Measurements from ENCODE around the gene LCMT1. TPM values are rescaled to one million over a fixed set of nuclear protein-coding genes. Genes with fewer than 3 reads are reported as not detected.
A peak's percentile ranks its signal among the peaks of the same experiment; 100 is the strongest.
"Not testable (repeated sequence)": the region's sequence is repeated elsewhere in the genome, so short reads cannot be mapped to it uniquely, and the experiment has no call there.

LCMT1 gene
- 48.0 and 48.5 TPM in 2 replicates for total RNA-seq
- polyA plus RNA-seq (2012) = 46.8 TPM

GRCh38 chr16:25111403-25112166, at the start of gene LCMT1:
TSS of gene LCMT1 (plus strand) at chr16:25111742. CDS start at chr16:25111884, 142 bp downstream.
- DNase-seq (ENCODE audit: low read depth) = peak; percentile 99

GRCh38 chr16:25063102-25063501, 48.4 kb upstream of the LCMT1 start:
- peak; percentile 85 for DNase-seq (ENCODE audit: low read depth)

GRCh38 chr16:25063865-25064264, 47.7 kb upstream of the LCMT1 start:
- DNase-seq (ENCODE audit: low read depth) = peak; percentile 89

GRCh38 chr16:25064281-25064680, 47.3 kb upstream of the LCMT1 start:
- DNase-seq (ENCODE audit: low read depth) = not testable (repeated sequence)

GRCh38 chr16:25064937-25065336, 46.6 kb upstream of the LCMT1 start:
- DNase-seq (ENCODE audit: low read depth) = peak; percentile 61

GRCh38 chr16:25065899-25066298, 45.6 kb upstream of the LCMT1 start:
- no peak for DNase-seq (ENCODE audit: low read depth)

- no peak for DNase-seq (ENCODE audit: low read depth)
Observed at GRCh38 chr16:25066426-25066746, 45.2 kb upstream of the LCMT1 start.

GRCh38 chr16:25066747-25067631, 44.6 kb upstream of the LCMT1 start:
- DNase-seq (ENCODE audit: low read depth) = peak; percentile 76

- DNase-seq (ENCODE audit: low read depth) = no peak
Observed at GRCh38 chr16:25073854-25074253, 37.7 kb upstream of the LCMT1 start.

GRCh38 chr16:25078386-25078978, 33.1 kb upstream of the LCMT1 start:
- DNase-seq (ENCODE audit: low read depth) = no peak

- DNase-seq (ENCODE audit: low read depth) = no peak
Observed at GRCh38 chr16:25079637-25080378, 31.7 kb upstream of the LCMT1 start.

GRCh38 chr16:25080420-25081131, 31.0 kb upstream of the LCMT1 start:
- no peak for DNase-seq (ENCODE audit: low read depth)

- DNase-seq (ENCODE audit: low read depth) = no peak
Observed at GRCh38 chr16:25081702-25082101, 29.8 kb upstream of the LCMT1 start.

GRCh38 chr16:25083065-25083464, 28.5 kb upstream of the LCMT1 start:
- no peak for DNase-seq (ENCODE audit: low read depth)

- DNase-seq (ENCODE audit: low read depth) = no peak
Observed at GRCh38 chr16:25083701-25084100, 27.8 kb upstream of the LCMT1 start.

GRCh38 chr16:25084797-25085196, 26.7 kb upstream of the LCMT1 start:
- no peak for DNase-seq (ENCODE audit: low read depth)

GRCh38 chr16:25087761-25088160, 23.8 kb upstream of the LCMT1 start:
- DNase-seq (ENCODE audit: low read depth) = no peak

- no peak for DNase-seq (ENCODE audit: low read depth)
Observed at GRCh38 chr16:25089351-25089750, 22.2 kb upstream of the LCMT1 start.

GRCh38 chr16:25092441-25092840, 19.1 kb upstream of the LCMT1 start:
- DNase-seq (ENCODE audit: low read depth) = peak; percentile 21

GRCh38 chr16:25093208-25094061, 18.1 kb upstream of the LCMT1 start:
- DNase-seq (ENCODE audit: low read depth) = no peak
